PC-3 (cell line): ENCODE results near the gene UNC45B.

Source experiments
- EZH2 ChIP-seq: fragments of 300-600 bp; sonication (generic); IDR thresholded peaks from one replicate; pipeline ENCODE4 v1.6.1; 2017; ENCODE audit warnings: antibody characterized with exemption, mild to moderate bottlenecking, low read length; ENCODE audit not compliant: unreplicated experiment
- TF ChIP-seq, protein P1 (sequence below): fragments of 300-600 bp; sonication (generic); conservative IDR thresholded peaks from 2 replicates; pipeline ENCODE4 v1.5.1; 2017; ENCODE audit warnings: antibody characterized with exemption, low read depth, mild to moderate bottlenecking, low read length

DNA sequence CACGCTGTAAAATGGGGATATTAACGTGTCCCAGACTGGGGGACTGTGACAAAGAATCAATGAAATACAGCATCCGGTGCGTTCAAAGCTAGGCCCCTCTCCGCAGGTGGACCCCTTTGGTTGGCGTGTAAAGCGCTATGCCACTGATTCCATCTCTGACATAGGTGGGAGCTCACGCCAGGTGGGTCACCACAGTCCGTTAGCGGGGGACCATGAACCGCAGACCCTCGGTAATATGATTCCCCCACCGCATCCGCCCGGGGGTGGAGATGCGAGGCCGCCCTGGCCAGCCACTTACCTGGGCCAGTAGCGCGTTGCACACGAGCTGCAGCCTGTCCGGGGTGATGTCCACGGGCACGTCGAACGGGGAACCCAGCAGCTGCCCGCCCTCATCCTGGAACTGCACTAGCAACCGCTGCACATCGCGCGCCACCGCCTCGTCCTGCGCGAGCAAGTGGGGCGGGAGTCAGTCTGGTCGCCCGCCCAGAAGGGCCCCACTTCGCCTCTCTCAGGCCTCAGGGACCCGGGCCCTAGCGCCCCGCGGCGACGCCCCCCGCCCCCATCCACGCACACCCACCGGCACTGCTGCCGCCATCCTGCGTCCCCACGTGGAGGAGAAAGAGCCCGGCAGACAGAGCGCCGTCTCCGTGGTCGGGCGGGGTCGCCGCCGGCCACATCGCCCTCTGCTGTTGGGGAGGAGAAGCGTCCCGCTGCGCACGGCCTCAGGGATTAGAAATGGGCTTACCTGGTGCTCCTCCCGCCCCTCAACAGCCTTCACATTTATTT, 5.7 kb upstream of the UNC45B start, which contains the start of gene NLE1:
- TF ChIP-seq, protein P1, sequence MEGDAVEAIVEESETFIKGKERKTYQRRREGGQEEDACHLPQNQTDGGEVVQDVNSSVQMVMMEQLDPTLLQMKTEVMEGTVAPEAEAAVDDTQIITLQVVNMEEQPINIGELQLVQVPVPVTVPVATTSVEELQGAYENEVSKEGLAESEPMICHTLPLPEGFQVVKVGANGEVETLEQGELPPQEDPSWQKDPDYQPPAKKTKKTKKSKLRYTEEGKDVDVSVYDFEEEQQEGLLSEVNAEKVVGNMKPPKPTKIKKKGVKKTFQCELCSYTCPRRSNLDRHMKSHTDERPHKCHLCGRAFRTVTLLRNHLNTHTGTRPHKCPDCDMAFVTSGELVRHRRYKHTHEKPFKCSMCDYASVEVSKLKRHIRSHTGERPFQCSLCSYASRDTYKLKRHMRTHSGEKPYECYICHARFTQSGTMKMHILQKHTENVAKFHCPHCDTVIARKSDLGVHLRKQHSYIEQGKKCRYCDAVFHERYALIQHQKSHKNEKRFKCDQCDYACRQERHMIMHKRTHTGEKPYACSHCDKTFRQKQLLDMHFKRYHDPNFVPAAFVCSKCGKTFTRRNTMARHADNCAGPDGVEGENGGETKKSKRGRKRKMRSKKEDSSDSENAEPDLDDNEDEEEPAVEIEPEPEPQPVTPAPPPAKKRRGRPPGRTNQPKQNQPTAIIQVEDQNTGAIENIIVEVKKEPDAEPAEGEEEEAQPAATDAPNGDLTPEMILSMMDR, result peak; percentile 69
- TF ChIP-seq EZH2, result no peak
